SK-N-SH treated with all-trans-retinoic acid at 6 μM for 48 hours (cell line): ENCODE data around the gene WDR87.

Experiments
- ARNTL ChIP-seq: fragments of 450-650 bp; formaldehyde crosslinking; IDR thresholded peaks from 2 replicates; pipeline ENCODE4 v1.5.0; 2020; ENCODE audit warnings: low read depth, mild to moderate bottlenecking, moderate library complexity, borderline replicate concordance
- ISL1 ChIP-seq: fragments of 250-450 bp; sonication (Bioruptor Pico); IDR thresholded peaks from 2 replicates; pipeline ENCODE4 v2.1.2; 2022; ENCODE audit warnings: mild to moderate bottlenecking, moderate library complexity
- OSR1 ChIP-seq: fragments of 250-450 bp; sonication (Bioruptor Pico); IDR thresholded peaks from 2 replicates; pipeline ENCODE4 v1.8.0; 2022; ENCODE audit warnings: moderate library complexity, mild to moderate bottlenecking, inconsistent platforms
- ZFP3 ChIP-seq: fragments of 250-450 bp; sonication (Bioruptor Pico); IDR thresholded peaks from 2 replicates; pipeline ENCODE4 v1.5.0; 2020; ENCODE audit warnings: mild to moderate bottlenecking, moderate library complexity
- ZNF8 ChIP-seq: fragments of 450-650 bp; formaldehyde crosslinking; IDR thresholded peaks from 2 replicates; pipeline ENCODE4 v1.5.0; 2020; ENCODE audit warnings: mild to moderate bottlenecking, moderate library complexity

GRCh38 chr19:37885392-37885791, 21.0 kb downstream of the WDR87 start:
- TF ChIP-seq ARNTL (CRISPR knock-in tag) (no peak), OSR1 (CRISPR knock-in tag) (no peak), ZNF8 (CRISPR knock-in tag) (no peak), ISL1 (CRISPR knock-in tag) (no peak), ZFP3 (CRISPR knock-in tag) (no peak)
